ENCODE measurements around the gene ETAA1. TPM values are rescaled to one million over a fixed set of nuclear protein-coding genes. Genes with fewer than 3 reads are reported as not detected.

Gene ETAA1
- total and polyA plus RNA-seq, 2 of the 8 experiments (the other 6 are each of a cell fraction or from before 2014, with no cell fraction given): 5.9 to 27.1 TPM

DNA sequence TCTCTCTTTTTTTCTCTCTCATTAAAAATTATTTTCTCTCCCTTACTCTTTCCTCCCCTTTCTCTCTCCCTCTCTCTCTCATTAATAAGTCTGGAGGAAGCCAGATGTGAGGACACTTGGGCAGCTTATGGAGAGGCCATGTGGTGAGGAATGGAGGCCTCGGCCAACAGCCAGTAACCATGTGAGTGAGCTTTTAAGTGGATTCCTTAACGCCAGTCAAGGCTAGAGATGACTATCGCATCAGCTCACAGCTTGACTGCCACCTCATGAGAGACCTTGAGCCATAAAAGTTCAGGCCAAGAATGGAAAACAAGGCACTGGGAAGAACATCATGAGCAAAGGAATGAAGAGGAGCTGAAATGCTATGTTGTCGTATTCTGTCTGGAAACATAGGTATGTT lies 39.1 kb downstream of the ETAA1 start:
- Histone ChIP-seq H3K36me3 (ENCODE audit: control insufficient read depth in 2 of 4, insufficient read depth in 4 of 4, low read length in 3 of 4) (no peaks in the 10 kb centered on the region), H4K20me1 (replicated peaks in 1 of 2; ENCODE audit: control insufficient read depth in 1 of 2, insufficient read depth in 2 of 2, low read length in 2 of 2) (no peaks in the 10 kb centered on the region), H4K8ac (ENCODE audit: extremely low read depth, insufficient read depth, low read length) (no peak overlapping the region), H3K4me3 (ENCODE audit: extremely low read depth in 1 of 4, insufficient read depth in 2 of 4, low read depth in 3 of 4, low read length in 4 of 4) (no peak overlapping the region), H2BK5ac (ENCODE audit: low read depth, low read length) (no peak overlapping the region), H3K9ac (replicated peaks in 1 of 4; ENCODE audit: extremely low read depth in 1 of 4, low read depth in 3 of 4, low read length in 3 of 4) (no peak overlapping the region), H2AK5ac (ENCODE audit: low read depth, low read length) (no peak overlapping the region), H3K18ac (ENCODE audit: extremely low read depth, low read length) (no peak overlapping the region), H3K79me1 (ENCODE audit: low read depth, low read length) (no peaks in the 10 kb centered on the region), H2BK20ac (ENCODE audit: low read length) (no peak overlapping the region), H3K4me2 (ENCODE audit: insufficient read depth in 1 of 2, low read depth in 2 of 2, low read length in 2 of 2) (no peak overlapping the region), H3K79me2 (ENCODE audit: control insufficient read depth in 1 of 2, insufficient read depth in 2 of 2, low read length in 2 of 2) (no peaks in the 10 kb centered on the region), H3K9me3 (ENCODE audit: insufficient read depth in 2 of 2, low read depth in 1 of 2, low read length in 1 of 2) (no peaks in the 10 kb centered on the region), H3K23ac (ENCODE audit: insufficient read length) (no peak overlapping the region), H3K27me3 (replicated peaks in 1 of 4; ENCODE audit: control insufficient read depth in 3 of 4, extremely low read depth in 1 of 4, insufficient read depth in 3 of 4, low read length in 3 of 4) (no peaks in the 10 kb centered on the region), H4K5ac (ENCODE audit: insufficient read length, low read depth, low read length) (no peak overlapping the region), H3K4me1 (replicated peaks in 1 of 4; ENCODE audit: control insufficient read depth in 3 of 4, insufficient read depth in 4 of 4, low read length in 3 of 4) (no peaks in the 10 kb centered on the region), H3K14ac (ENCODE audit: insufficient read length) (no peak overlapping the region), H2BK120ac (replicated peaks; ENCODE audit: low read depth, low read length) (no peak overlapping the region), H3K4ac (replicated peaks; ENCODE audit: insufficient read length, low read depth, low read length) (no peak overlapping the region), H4K91ac (replicated peaks; ENCODE audit: insufficient read length, low read length) (no peak overlapping the region), H3K56ac (replicated peaks; ENCODE audit: insufficient read length, low read depth, low read length) (no peak overlapping the region), H2AFZ (ENCODE audit: low read length) (0 out of 2 replicates have a peak overlapping the region, but pooled peaks have one; percentile 20), H2BK15ac (ENCODE audit: low read length) (no peak overlapping the region), H3K23me2 (ENCODE audit: low read depth, low read length) (no peaks in the 10 kb centered on the region), H3K27ac (ENCODE audit: low read depth, low read length) (no peak overlapping the region), H2BK12ac (ENCODE audit: low read depth, low read length) (no peak overlapping the region)
- WGBS, 2 experiments (ENCODE audit: extremely low coverage in 1 of 2, insufficient coverage in 1 of 2, insufficient read length in 1 of 2, insufficient replicate concordance in 2 of 2, low coverage in 1 of 2, low lambda C conversion rate in 2 of 2, missing lambda C conversion rate in 1 of 2): 95% methylated on average over 3 of the region's 4 CpGs; no CpG with 5 or more reads in 1 of the 2 experiments
- ChIA-PET POLR2A (ENCODE audit: partially characterized antibody) (no interaction called here), CTCF (ENCODE audit: partially characterized antibody) (interaction anchor here (0.8 to 1.5 kb wide), 3 partner anchors 8 to 215 kb away, joined by 3 to 5 read pairs (median 3); no protein-coding TSS in a partner anchor)
- no peak for DNase-seq (ENCODE audit: low read depth in 1 of 2, low spot score in 2 of 2)
- no peak for FAIRE-seq
- no peak for TF ChIP-seq SIX5 (IDR thresholded peaks at IDR 0.05; ENCODE audit: low read depth, low read length)
- TF ChIP-seq ASH2L (IDR thresholded peaks at IDR 0.05; ENCODE audit: low read length): no peak
- no peak for TF ChIP-seq RFX5 (IDR thresholded peaks at IDR 0.05; ENCODE audit: borderline replicate concordance, low read depth, low read length)
- TF ChIP-seq CBX8 (IDR thresholded peaks at IDR 0.05; ENCODE audit: borderline replicate concordance, low read depth, low read length): no peak
- TF ChIP-seq KDM5A (IDR thresholded peaks at IDR 0.05; ENCODE audit: low read length): no peak
- no peak for TF ChIP-seq BRCA1 (IDR thresholded peaks at IDR 0.05; ENCODE audit: low read depth, low read length)
- TF ChIP-seq HDAC6 (IDR thresholded peaks at IDR 0.05; ENCODE audit: low read depth, low read length): no peak
- no peak for TF ChIP-seq FOSL1 (IDR thresholded peaks at IDR 0.05; ENCODE audit: insufficient read depth, low read depth, low read length)
- TF ChIP-seq CHD1 (IDR thresholded peaks at IDR 0.05; ENCODE audit: low read depth, low read length): no peak
- TF ChIP-seq YY1 (IDR thresholded peaks at IDR 0.05; ENCODE audit: low read depth, low read length): no peak
- TF ChIP-seq POLR2AphosphoS5 (IDR thresholded peaks at IDR 0.05; ENCODE audit: low read depth, low read length): no peak
- TF ChIP-seq GTF2F1 (IDR thresholded peaks at IDR 0.05; ENCODE audit: borderline replicate concordance, low read depth, low read length): no peak
- TF ChIP-seq CREB1 (IDR thresholded peaks at IDR 0.05): no peak
- no peak for TF ChIP-seq GABPA (IDR thresholded peaks at IDR 0.05; ENCODE audit: borderline replicate concordance, insufficient read depth, low read length)
- no peak for TF ChIP-seq NRF1 (IDR thresholded peaks at IDR 0.05; ENCODE audit: low read depth, low read length)
- no peak for TF ChIP-seq SP2 (IDR thresholded peaks at IDR 0.05; ENCODE audit: low read length)
- TF ChIP-seq PHF8 (conservative IDR thresholded peaks at IDR 0.05; ENCODE audit: low read depth, low read length): no peak

Measured in H1 (cell line).